GM21447 (cell line): ENCODE data around the gene MYG1.

Experiments
- ATAC-seq: cut with Tn5 transposase; IDR thresholded peaks from one replicate; pipeline ENCODE4 v1.9.1; 2021; ENCODE audit not compliant: unreplicated experiment

Gene MYG1

GRCh38 chr12:53299454-53300180 lies at the start of gene MYG1:
Gene MYG1 (plus strand): TSS chr12:53299695. CDS start chr12:53299738, 43 bp downstream.
- peak; percentile 83 for ATAC-seq

- ATAC-seq = peak; percentile 75
Observed at GRCh38 chr12:53251477-53252348, 47.8 kb upstream of the MYG1 start.

- no peak for ATAC-seq
Observed at GRCh38 chr12:53252349-53252916, 47.1 kb upstream of the MYG1 start.

- no peak for ATAC-seq
Observed at GRCh38 chr12:53253298-53253697, 46.2 kb upstream of the MYG1 start.

GRCh38 chr12:53254816-53255545 lies 44.5 kb upstream of the MYG1 start:
- ATAC-seq = no peak

GRCh38 chr12:53255996-53256395 lies 43.5 kb upstream of the MYG1 start:
- ATAC-seq = no peak

GRCh38 chr12:53258541-53259539 lies 40.7 kb upstream of the MYG1 start:
- ATAC-seq = no peak

- ATAC-seq = no peak
Observed at GRCh38 chr12:53259891-53260290, 39.6 kb upstream of the MYG1 start.

- no peak for ATAC-seq
Observed at GRCh38 chr12:53265783-53266182, 33.7 kb upstream of the MYG1 start.

- ATAC-seq = no peak
Observed at GRCh38 chr12:53267306-53267998, 32.0 kb upstream of the MYG1 start.

GRCh38 chr12:53267999-53268629 lies 31.4 kb upstream of the MYG1 start, which contains the start of gene ESPL1:
Gene ESPL1 (plus strand): TSS chr12:53268299. CDS start chr12:53268767, 468 bp downstream.
- peak; percentile 84 for ATAC-seq

- ATAC-seq = no peak
Observed at GRCh38 chr12:53268630-53269562, 30.6 kb upstream of the MYG1 start.

- no peak for ATAC-seq
Observed at GRCh38 chr12:53274445-53274844, 25.1 kb upstream of the MYG1 start.

- no peak for ATAC-seq
Observed at GRCh38 chr12:53276511-53276910, 23.0 kb upstream of the MYG1 start.

GRCh38 chr12:53277981-53278380 lies 21.5 kb upstream of the MYG1 start:
- ATAC-seq = no peak

GRCh38 chr12:53279283-53279869 lies 20.1 kb upstream of the MYG1 start:
- no peak for ATAC-seq

GRCh38 chr12:53279888-53280498 lies 19.5 kb upstream of the MYG1 start:
- no peak for ATAC-seq
